Calu3 (cell line): ENCODE results near the gene ZNF692. TPM values are rescaled to one million over a fixed set of nuclear protein-coding genes. Genes with fewer than 3 reads are reported as not detected.

Experiments used
- BruUV-seq: library from RNA; stranded (reverse); fragments of 400-500 nt; replicated peaks from 2 replicates; lab custom pipeline; 2021; lab: Mats Ljungman, UMichigan
- CTCF ChIA-PET: fragments of 300-600 bp; sonication (Branson Sonifier 250); formaldehyde crosslinking; loops from one replicate; lab custom pipeline; 2022; ENCODE audit warnings: antibody characterized with exemption; lab: Charles Lee
- DNase-seq: peaks from one replicate; pipeline ENCODE4 v3.0.0; 2022
- H3K27ac Mint-ChIP-seq: one replicate; pipeline ENCODE4 v1.8.0; 2022; ENCODE audit warnings: mixed read lengths; ENCODE audit not compliant: unreplicated experiment
- H3K27me3 Mint-ChIP-seq: one replicate; pipeline ENCODE4 v1.8.0; 2022; ENCODE audit warnings: mixed read lengths; ENCODE audit not compliant: unreplicated experiment
- H3K36me3 Mint-ChIP-seq: one replicate; pipeline ENCODE4 v1.8.0; 2022; ENCODE audit warnings: mild to moderate bottlenecking, moderate library complexity, mixed read lengths; ENCODE audit not compliant: insufficient read depth, unreplicated experiment
- H3K4me1 Mint-ChIP-seq: one replicate; pipeline ENCODE4 v1.8.0; 2022; ENCODE audit warnings: mild to moderate bottlenecking, low read depth, mixed read lengths; ENCODE audit not compliant: unreplicated experiment
- H3K4me3 Mint-ChIP-seq: one replicate; pipeline ENCODE4 v1.8.0; 2022; ENCODE audit warnings: mild to moderate bottlenecking, low read depth, moderate library complexity, mixed read lengths; ENCODE audit not compliant: unreplicated experiment
- H3K9me3 Mint-ChIP-seq: one replicate; pipeline ENCODE4 v1.8.0; 2022; ENCODE audit warnings: low read depth, mixed read lengths; ENCODE audit not compliant: unreplicated experiment
- CTCF ChIP-seq: fragments of 200-600 bp; IDR thresholded peaks from one replicate; pipeline ENCODE4 v1.8.0; 2022; ENCODE audit warnings: antibody characterized with exemption; ENCODE audit not compliant: unreplicated experiment
- intact Hi-C: fragments of 100-400 bp; cut with micrococcal nuclease; formaldehyde crosslinking; loops from one replicate; pipeline ENCODE4 v1.10.0; 2022; ENCODE audit not compliant: unreplicated experiment
- total RNA-seq: library from RNA; stranded (reverse); gene quantifications from 2 replicates; pipeline ENCODE4 v1.2.3, GENCODE V29; 2022

ZNF692 gene
- total RNA-seq, 1 experiment from 2014 or later: 61.4 TPM

- Mint-ChIP-seq H3K36me3 (peaks cover 25% of the 10 kb centered on the region), H3K4me3 (no peak overlapping the region), H3K27ac (no peak overlapping the region)
Observed at GRCh38 chr1:248847956-248848561, 10.8 kb downstream of the ZNF692 start.

GRCh38 chr1:248847181-248847955 lies 11.5 kb downstream of the ZNF692 start:
- no peaks in the 10 kb centered on the region for H3K27me3 Mint-ChIP-seq
- no peak overlapping the region for H3K27ac Mint-ChIP-seq
- H3K4me1 Mint-ChIP-seq: no peaks in the 10 kb centered on the region
- no peak overlapping the region for H3K4me3 Mint-ChIP-seq
- DNase-seq: no peak
- CTCF ChIA-PET: interaction anchor here (0.7 to 1.0 kb wide), 2 partner anchors 10 to 28 kb away, joined by 3 to 4 read pairs; partner anchors contain the start of gene ZNF672
- intact Hi-C loops: no loop called here
- TF ChIP-seq CTCF: no peak
- H3K36me3 Mint-ChIP-seq: peaks cover 25% of the 10 kb centered on the region
- H3K9me3 Mint-ChIP-seq: no peaks in the 10 kb centered on the region
- BruUV-seq: no TSS peak

More at GRCh38 chr1:248847956-248848561, 10.8 kb downstream of the ZNF692 start:
- no TSS peak for BruUV-seq
- intact Hi-C loops: no loop called here
- no peak for TF ChIP-seq CTCF
- Mint-ChIP-seq H3K9me3 (no peaks in the 10 kb centered on the region), H3K27me3 (no peaks in the 10 kb centered on the region), H3K4me1 (no peaks in the 10 kb centered on the region)
- CTCF ChIA-PET: interaction anchor here (0.7 to 1.0 kb wide), 2 partner anchors 10 to 28 kb away, joined by 3 to 4 read pairs; partner anchors contain the start of gene ZNF672
- no peak for DNase-seq

GRCh38 chr1:248844526-248844925 lies 14.4 kb downstream of the ZNF692 start:
- H3K4me1 Mint-ChIP-seq: no peaks in the 10 kb centered on the region

GRCh38 chr1:248843687-248844086 lies 15.2 kb downstream of the ZNF692 start:
- Mint-ChIP-seq H3K9me3 (no peaks in the 10 kb centered on the region), H3K4me1 (no peaks in the 10 kb centered on the region), H3K4me3 (no peak overlapping the region), H3K27me3 (no peaks in the 10 kb centered on the region), H3K36me3 (peaks cover 19% of the 10 kb centered on the region), H3K27ac (no peak overlapping the region)
- BruUV-seq: no TSS peak
- intact Hi-C loops: no loop called here
- CTCF ChIA-PET: no interaction called here
- no peak for TF ChIP-seq CTCF
- no peak for DNase-seq

More at GRCh38 chr1:248844526-248844925, 14.4 kb downstream of the ZNF692 start:
- Mint-ChIP-seq H3K9me3 (no peaks in the 10 kb centered on the region), H3K36me3 (peaks cover 25% of the 10 kb centered on the region), H3K4me3 (no peak overlapping the region), H3K27ac (no peak overlapping the region), H3K27me3 (no peaks in the 10 kb centered on the region)
- no peak for DNase-seq
- CTCF ChIA-PET: no interaction called here
- intact Hi-C loops: no loop called here
- BruUV-seq: no TSS peak
- no peak for TF ChIP-seq CTCF
